Panc1 (cell line): ENCODE data around the gene ATP11C. TPM values are rescaled to one million over a fixed set of nuclear protein-coding genes. Genes with fewer than 3 reads are reported as not detected.

ENCODE experiments used
- ATAC-seq: fragments of 200-7000 bp; cut with Tn5 transposase; 2 replicates; pipeline ENCODE4 v1.9.1; 2020; ENCODE audit warnings: mild to moderate bottlenecking, moderate library complexity
- BruUV-seq: library from RNA; stranded (reverse); fragments of 400-500 nt; replicated peaks from 2 replicates; lab custom pipeline; 2021; lab: Mats Ljungman, UMichigan
- CTCF ChIA-PET: fragments of 300-600 bp; sonication (Branson Sonifier 250); formaldehyde crosslinking; loops from one replicate; lab custom pipeline; 2022; ENCODE audit warnings: antibody characterized with exemption; lab: Charles Lee
- POLR2A ChIA-PET: fragments of 300-600 bp; sonication (Branson Sonifier 250); formaldehyde crosslinking; loops from one replicate; lab custom pipeline; 2022; ENCODE audit warnings: antibody characterized with exemption; lab: Charles Lee
- DNase-seq: peaks from one replicate; pipeline ENCODE4 v3.0.0-alpha.2; 2010; ENCODE audit warnings: low read depth, low spot score
- H3K27ac ChIP-seq: 2 replicates; pipeline ENCODE4 v1.5.1; 2011; ENCODE audit warnings: mild to moderate bottlenecking, low read length, inconsistent platforms
- H3K27me3 ChIP-seq: fragments of 200-500 bp; sonication (Bioruptor generic); 2 replicates; pipeline ENCODE4 v1.6.0; 2014; ENCODE audit warnings: low read length, inconsistent platforms; ENCODE audit not compliant: control insufficient read depth, insufficient read depth
- H3K36me3 ChIP-seq: fragments of 200-500 bp; sonication (Bioruptor generic); 2 replicates; pipeline ENCODE4 v1.5.1; 2014; ENCODE audit warnings: inconsistent platforms, mild to moderate bottlenecking, low read length, moderate library complexity; ENCODE audit not compliant: control insufficient read depth, insufficient read depth
- H3K4me1 ChIP-seq: 2 replicates; pipeline ENCODE4 v1.5.1; 2011; ENCODE audit warnings: inconsistent platforms, mild to moderate bottlenecking, low read length, moderate library complexity; ENCODE audit not compliant: control insufficient read depth, insufficient read depth
- H3K4me3 ChIP-seq, 2 experiments: 2 replicates each; pipeline ENCODE4 v1.5.1; 2011 to 2012; ENCODE audit warnings: low read depth in 2 of 2, low read length in 2 of 2, mild to moderate bottlenecking in 2 of 2, inconsistent platforms in 1 of 2, moderate library complexity in 1 of 2
- H3K9me3 ChIP-seq: fragments of 200-500 bp; sonication (Bioruptor generic); 2 replicates; pipeline ENCODE4 v1.5.1; 2014; ENCODE audit warnings: low read depth, mild to moderate bottlenecking, inconsistent platforms, low read length, moderate library complexity; ENCODE audit not compliant: control insufficient read depth, insufficient read depth
- CTCF ChIP-seq: fragments of 450-650 bp; IDR thresholded peaks from 2 replicates; pipeline ENCODE4 v1.5.1; 2017; ENCODE audit warnings: mild to moderate bottlenecking
- POLR2AphosphoS5 ChIP-seq: IDR thresholded peaks from 2 replicates; pipeline ENCODE4 v1.6.1; 2012; ENCODE audit warnings: mild to moderate bottlenecking, low read depth, low read length, moderate library complexity
- REST ChIP-seq, 2 experiments: IDR thresholded peaks; 2 replicates each; pipeline ENCODE4 v1.6.1; 2011 to 2012; ENCODE audit warnings: low read depth in 2 of 2, control low read depth in 1 of 2, low read length in 1 of 2, mild to moderate bottlenecking in 1 of 2, moderate library complexity in 1 of 2; ENCODE audit not compliant: insufficient read depth in 1 of 2
- SIN3A ChIP-seq: IDR thresholded peaks from 2 replicates; pipeline ENCODE4 v1.6.1; 2012; ENCODE audit warnings: low read depth, mild to moderate bottlenecking, low read length, moderate library complexity, borderline replicate concordance; ENCODE audit not compliant: insufficient read depth
- TCF7L2 ChIP-seq: IDR thresholded peaks from 2 replicates; pipeline ENCODE4 v1.6.1; 2011; ENCODE audit warnings: mild to moderate bottlenecking, low read depth, low read length, inconsistent platforms
- in situ Hi-C: cut with HindIII; loops from 2 replicates; pipeline ENCODE4 v1.10.0; 2016; ENCODE audit warnings: low sequenced_read_pairs, low pct_unique_long_range_greater_than_20kb
- intact Hi-C: fragments of 100-400 bp; cut with micrococcal nuclease; formaldehyde crosslinking; loops from one replicate; pipeline ENCODE4 v1.10.0; 2022; ENCODE audit not compliant: unreplicated experiment
- total RNA-seq: library from RNA; stranded (reverse); gene quantifications from one replicate; pipeline ENCODE4 v1.2.1, GENCODE V29; 2021; ENCODE audit not compliant: unreplicated experiment

The ATP11C gene
- total RNA-seq, 1 experiment from 2014 or later: 61.3 TPM

GRCh38 chrX:139776599-139776998 is 156.3 kb downstream of the ATP11C start:
- DNase-seq (no peak), ATAC-seq (no peak)
- Histone ChIP-seq H3K4me3 (no peak overlapping the region), H3K27ac (no peak overlapping the region), H3K4me1 (no peaks in the 10 kb centered on the region), H3K9me3 (no peaks in the 10 kb centered on the region), H3K27me3 (no peaks in the 10 kb centered on the region), H3K36me3 (no peaks in the 10 kb centered on the region)
- ChIA-PET CTCF (no interaction called here), POLR2A (no interaction called here)
- TF ChIP-seq POLR2AphosphoS5 (no peak), SIN3A (no peak), CTCF (no peak)
- BruUV-seq: no TSS peak
- intact Hi-C loops (no loop called here), in situ Hi-C loops (no loop called here)

- intact Hi-C loops: no loop called here
Measured at GRCh38 chrX:139770366-139770765, 162.5 kb downstream of the ATP11C start.

More at GRCh38 chrX:139770366-139770765, 162.5 kb downstream of the ATP11C start:
- H3K27me3 ChIP-seq: no peaks in the 10 kb centered on the region
- H3K4me1 ChIP-seq: no peaks in the 10 kb centered on the region
- no TSS peak for BruUV-seq
- H3K27ac ChIP-seq: no peak overlapping the region
- TF ChIP-seq REST (IDR thresholded peaks at IDR 0.05; ENCODE audit: insufficient read depth in 1 of 2, low read depth in 2 of 2, low read length in 1 of 2): no peak
- TF ChIP-seq POLR2AphosphoS5: no peak
- TF ChIP-seq TCF7L2: no peak
- no peak for TF ChIP-seq CTCF
- TF ChIP-seq SIN3A: no peak
- ChIA-PET CTCF (no interaction called here), POLR2A (no interaction called here)
- DNase-seq: no peak
- no peak for ATAC-seq
- no peaks in the 10 kb centered on the region for H3K36me3 ChIP-seq
- no peaks in the 10 kb centered on the region for H3K9me3 ChIP-seq
- in situ Hi-C loops: no loop called here
- H3K4me3 ChIP-seq: no peak overlapping the region
